ENCODE results near the gene RBMS1. TPM values are rescaled to one million over a fixed set of nuclear protein-coding genes. Genes with fewer than 3 reads are reported as not detected.

Gene RBMS1
- total RNA-seq, 2 experiments from 2014 or later = 35.8 to 38.6 TPM

DNA sequence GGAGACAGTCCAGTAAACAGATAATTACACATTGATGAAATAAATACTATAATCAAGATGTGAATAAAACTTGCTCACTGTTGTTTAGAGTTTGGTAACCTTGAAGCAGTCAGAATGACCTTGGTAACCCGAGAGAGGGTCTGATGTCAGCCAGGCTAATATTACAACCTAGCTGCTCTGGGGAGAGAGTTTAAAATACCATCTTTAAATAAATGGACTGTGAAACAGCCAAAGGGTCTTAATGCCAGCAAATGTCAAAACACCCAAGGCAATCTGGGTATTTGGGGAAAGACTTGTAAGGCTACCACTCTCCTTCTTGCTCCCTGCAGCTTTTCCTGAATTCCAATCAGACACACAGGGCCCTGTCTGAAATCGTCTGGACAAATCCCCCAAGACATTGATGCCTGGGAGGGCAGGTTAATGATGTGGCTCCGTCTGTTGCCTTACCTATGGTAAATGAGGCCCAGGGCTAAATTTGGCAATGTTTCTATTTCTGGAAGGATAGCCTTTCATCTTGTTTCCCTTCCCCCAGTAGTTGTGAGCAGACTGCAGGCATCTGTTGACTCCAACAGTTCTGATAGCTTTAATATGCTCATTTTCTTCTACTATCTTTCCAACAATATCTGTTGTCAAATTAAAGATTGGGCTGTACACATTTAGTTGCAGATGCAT is 250.6 kb downstream of the RBMS1 start:
- ATAC-seq (no peak), DNase-seq (no peak)
- Mint-ChIP-seq H3K4me3 (no peak overlapping the region), H3K27me3 (no peaks in the 10 kb centered on the region), H3K4me1 (ENCODE audit: low read depth) (no peaks in the 10 kb centered on the region), H3K27ac (no peak overlapping the region), H3K9me3 (no peaks in the 10 kb centered on the region), H3K36me3 (ENCODE audit: low read depth) (no peaks in the 10 kb centered on the region)
- intact Hi-C loops (cut with micrococcal nuclease) = no loop called here
- POLR2A ChIA-PET = no interaction called here
- CTCF ChIA-PET = interaction anchor here (1.2 to 2.1 kb wide), 3 partner anchors 9 to 133 kb away, joined by 3 to 7 read pairs (median 6); no protein-coding TSS in a partner anchor
- TF ChIP-seq, protein P1, sequence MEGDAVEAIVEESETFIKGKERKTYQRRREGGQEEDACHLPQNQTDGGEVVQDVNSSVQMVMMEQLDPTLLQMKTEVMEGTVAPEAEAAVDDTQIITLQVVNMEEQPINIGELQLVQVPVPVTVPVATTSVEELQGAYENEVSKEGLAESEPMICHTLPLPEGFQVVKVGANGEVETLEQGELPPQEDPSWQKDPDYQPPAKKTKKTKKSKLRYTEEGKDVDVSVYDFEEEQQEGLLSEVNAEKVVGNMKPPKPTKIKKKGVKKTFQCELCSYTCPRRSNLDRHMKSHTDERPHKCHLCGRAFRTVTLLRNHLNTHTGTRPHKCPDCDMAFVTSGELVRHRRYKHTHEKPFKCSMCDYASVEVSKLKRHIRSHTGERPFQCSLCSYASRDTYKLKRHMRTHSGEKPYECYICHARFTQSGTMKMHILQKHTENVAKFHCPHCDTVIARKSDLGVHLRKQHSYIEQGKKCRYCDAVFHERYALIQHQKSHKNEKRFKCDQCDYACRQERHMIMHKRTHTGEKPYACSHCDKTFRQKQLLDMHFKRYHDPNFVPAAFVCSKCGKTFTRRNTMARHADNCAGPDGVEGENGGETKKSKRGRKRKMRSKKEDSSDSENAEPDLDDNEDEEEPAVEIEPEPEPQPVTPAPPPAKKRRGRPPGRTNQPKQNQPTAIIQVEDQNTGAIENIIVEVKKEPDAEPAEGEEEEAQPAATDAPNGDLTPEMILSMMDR (IDR thresholded peaks at IDR 0.05) = no peak

DNA sequence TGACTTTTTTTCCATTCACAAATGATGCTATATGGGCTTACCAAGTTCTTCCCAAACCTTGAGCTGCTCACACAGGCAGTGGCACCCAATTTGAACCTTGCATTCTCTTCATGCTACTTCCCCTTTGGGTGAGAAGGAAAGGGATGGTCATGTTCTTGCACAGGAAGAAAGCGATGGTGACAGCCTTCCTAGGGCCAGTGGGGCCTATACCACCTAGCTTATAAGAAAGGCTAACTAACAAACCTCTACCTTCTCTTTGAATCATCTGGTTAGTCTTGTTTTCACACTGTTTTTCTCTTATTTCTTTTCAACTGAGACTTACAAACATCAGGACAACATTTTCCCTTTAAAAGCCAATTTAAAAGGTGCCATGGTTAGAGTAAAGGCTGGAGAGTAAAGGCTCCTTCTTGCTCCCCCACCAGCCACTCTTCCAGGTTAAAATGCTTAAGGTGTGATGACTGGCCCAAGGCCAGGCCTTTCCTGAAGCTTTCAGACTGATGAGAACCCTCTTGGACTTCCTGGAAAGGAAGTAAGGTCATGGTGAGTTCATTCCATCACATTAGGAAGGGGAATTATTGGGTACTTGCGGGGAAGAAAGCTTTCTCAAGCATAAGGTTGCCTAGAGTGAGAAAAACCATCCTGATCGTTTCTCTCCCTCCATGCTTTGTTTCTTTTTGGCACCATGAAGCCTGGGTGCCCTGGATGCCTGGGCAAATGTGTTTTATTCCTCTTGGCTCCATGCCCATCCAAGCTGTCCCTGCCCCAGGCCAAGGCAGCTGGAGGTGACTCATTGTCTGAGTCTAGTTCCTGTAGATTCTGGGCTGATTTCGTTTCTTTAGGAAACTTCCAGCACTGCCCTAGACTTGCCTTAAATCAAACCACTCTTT is 252.1 kb downstream of the RBMS1 start:
- intact Hi-C loops (cut with micrococcal nuclease) = no loop called here
- ATAC-seq (no peak), DNase-seq (no peak)
- POLR2A ChIA-PET = interaction anchor here (1.1 kb wide), 1 partner anchor 32 kb away, joined by 4 read pairs; no protein-coding TSS in a partner anchor
- Mint-ChIP-seq H3K27me3 (no peaks in the 10 kb centered on the region), H3K36me3 (ENCODE audit: low read depth) (no peaks in the 10 kb centered on the region), H3K4me1 (ENCODE audit: low read depth) (no peaks in the 10 kb centered on the region), H3K9me3 (no peaks in the 10 kb centered on the region), H3K27ac (no peak overlapping the region), H3K4me3 (no peak overlapping the region)
- TF ChIP-seq, protein P1 (IDR thresholded peaks at IDR 0.05) = no peak
- CTCF ChIA-PET = interaction anchor here (1.4 to 2.4 kb wide), 2 partner anchors 11 kb away, joined by 5 to 13 read pairs; no protein-coding TSS in a partner anchor

DNA sequence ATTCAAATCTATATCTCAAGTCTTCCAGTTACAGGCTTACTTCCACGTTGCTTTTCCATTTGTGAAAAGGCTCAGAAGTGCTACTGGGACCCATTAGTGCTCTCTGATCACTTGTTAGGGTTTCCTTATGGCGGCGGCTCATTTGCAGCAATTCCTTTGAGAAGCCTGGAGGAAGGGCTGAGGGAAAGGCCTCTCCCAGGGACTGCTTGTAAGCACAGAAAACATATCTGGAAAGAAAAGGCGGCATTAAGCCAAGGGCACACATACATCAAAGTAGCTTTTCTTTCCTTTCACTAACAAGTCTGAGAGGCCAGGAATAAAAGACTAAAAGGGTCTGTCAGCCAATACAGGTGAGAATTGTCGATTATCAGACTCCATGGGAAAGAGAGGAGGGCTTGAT is 254.2 kb downstream of the RBMS1 start:
- H3K4me1 Mint-ChIP-seq (ENCODE audit: low read depth) = no peaks in the 10 kb centered on the region
- ATAC-seq = no peak
- H3K27me3 Mint-ChIP-seq = peaks cover 2% of the 10 kb centered on the region
- H3K27ac Mint-ChIP-seq = no peak overlapping the region
- no peak for DNase-seq
- H3K36me3 Mint-ChIP-seq (ENCODE audit: low read depth) = no peaks in the 10 kb centered on the region
- no peak overlapping the region for H3K4me3 Mint-ChIP-seq
- H3K9me3 Mint-ChIP-seq = no peaks in the 10 kb centered on the region
- TF ChIP-seq, protein P1 (IDR thresholded peaks at IDR 0.05) = no peak
- ChIA-PET CTCF (interaction anchor here (2.9 kb wide), 1 partner anchor 12 kb away, joined by 9 read pairs; no protein-coding TSS in a partner anchor), POLR2A (no interaction called here)
- intact Hi-C loops (cut with micrococcal nuclease) = no loop called here

DNA sequence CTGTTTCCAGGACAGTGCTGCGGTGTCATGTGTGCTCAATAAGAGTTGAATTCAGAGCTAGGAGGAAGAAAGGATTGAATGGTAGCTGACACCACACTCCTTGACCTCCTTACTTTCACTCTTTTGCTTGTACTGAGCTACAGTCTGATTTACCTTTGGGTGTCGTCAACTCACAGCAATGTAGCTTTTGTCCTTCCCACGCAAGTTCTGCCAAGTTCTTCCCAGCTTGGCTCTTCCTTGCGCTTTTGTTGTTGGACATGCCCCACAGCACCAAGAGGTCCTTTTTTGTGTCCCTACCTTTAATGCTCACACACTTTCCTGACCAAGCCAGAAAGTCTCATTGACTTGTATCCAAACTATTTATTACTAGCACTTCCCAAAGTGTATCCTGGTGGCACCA is 255.2 kb downstream of the RBMS1 start:
- Mint-ChIP-seq H3K27me3 (peaks cover 2% of the 10 kb centered on the region), H3K9me3 (no peaks in the 10 kb centered on the region), H3K27ac (no peak overlapping the region), H3K36me3 (ENCODE audit: low read depth) (no peaks in the 10 kb centered on the region), H3K4me3 (no peak overlapping the region), H3K4me1 (ENCODE audit: low read depth) (no peaks in the 10 kb centered on the region)
- DNase-seq (no peak), ATAC-seq (no peak)
- ChIA-PET POLR2A (interaction anchor here (0.6 kb wide), 2 partner anchors 9 to 432 kb away, joined by 3 read pairs; no protein-coding TSS in a partner anchor), CTCF (interaction anchor here (2.9 kb wide), 1 partner anchor 13 kb away, joined by 9 read pairs; no protein-coding TSS in a partner anchor)
- intact Hi-C loops (cut with micrococcal nuclease) = no loop called here
- TF ChIP-seq, protein P1 (IDR thresholded peaks at IDR 0.05) = no peak

All from activated CD8-positive, alpha-beta T cell treated with anti-CD3 and anti-CD28 coated beads for 36 hours (primary cell).